RPMI8226 (cell line): ENCODE data around the gene GRIN3B.
A peak's percentile ranks its signal among the peaks of the same experiment; 100 is the strongest.
"Not testable (repeated sequence)": the region's sequence is repeated elsewhere in the genome, so short reads cannot be mapped to it uniquely, and the experiment has no call there.

Source experiments
- DNase-seq: peaks from one replicate; pipeline ENCODE4 v3.0.0-alpha.2; 2015

The GRIN3B gene

DNA sequence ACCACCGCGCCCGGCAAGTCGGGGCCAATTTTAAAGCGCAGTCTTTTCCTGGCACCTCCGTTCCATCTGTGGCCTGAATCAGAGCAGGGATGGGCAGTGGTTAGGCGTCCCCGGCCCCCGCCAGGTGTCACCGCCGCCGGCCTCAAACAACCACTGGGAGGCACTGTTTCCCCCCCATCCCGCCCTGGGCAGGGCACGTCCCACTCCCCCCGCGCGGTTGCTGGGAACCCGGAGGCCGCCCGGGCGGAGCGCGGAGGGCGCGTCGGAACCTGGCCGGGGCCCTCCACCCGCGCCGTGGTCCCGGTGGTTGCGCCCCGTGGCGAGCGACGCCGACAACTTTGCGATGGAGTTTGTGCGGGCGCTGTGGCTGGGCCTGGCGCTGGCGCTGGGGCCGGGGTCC, at the start of gene GRIN3B:
Gene GRIN3B (plus strand): TSS at position 325 of the 400 bp plus-strand sequence. CDS start 19 bp downstream, at position 344.
- peak; percentile 81 for DNase-seq

- no peak for DNase-seq
These were observed 48.1 kb upstream of the GRIN3B start for GRCh38 chr19:952049-952679.

DNA sequence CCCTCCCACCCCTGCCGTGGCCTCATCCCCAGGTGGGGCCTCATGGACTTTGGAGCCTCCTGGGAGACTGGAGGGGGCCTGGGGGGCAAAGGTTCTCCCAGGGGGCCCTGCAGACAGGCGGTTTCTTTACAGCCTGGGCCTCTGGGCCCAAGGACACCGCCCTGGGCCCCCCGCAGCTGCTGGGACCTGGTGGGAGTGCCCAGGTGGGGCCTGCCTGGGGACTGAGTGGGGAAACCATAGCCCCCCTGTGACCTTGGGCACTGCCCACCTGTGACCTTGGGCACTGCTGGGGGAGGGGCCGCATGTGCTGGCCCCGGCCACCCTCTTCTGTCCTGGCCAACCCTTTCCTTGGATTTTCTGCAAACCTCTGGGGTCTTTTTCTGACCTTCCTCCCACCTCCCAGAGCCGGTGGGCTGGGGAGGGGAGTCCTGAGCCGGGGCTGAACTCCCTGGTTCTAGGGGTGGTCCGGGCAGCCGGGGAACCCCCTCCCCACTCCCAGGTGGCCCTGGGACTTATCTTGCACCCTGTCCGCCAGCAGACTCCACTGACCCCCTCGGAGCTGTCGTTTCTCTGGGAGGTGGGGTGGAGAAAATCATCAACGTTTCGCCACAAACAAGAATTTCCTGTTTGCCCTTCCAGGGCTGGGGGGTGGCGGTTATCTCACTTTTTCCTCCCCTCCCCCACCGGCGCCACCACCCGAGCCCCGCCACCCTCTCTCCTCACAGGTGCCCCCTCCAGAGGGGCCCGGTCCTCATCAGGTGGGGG, 47.4 kb upstream of the GRIN3B start:
- no peak for DNase-seq

DNA sequence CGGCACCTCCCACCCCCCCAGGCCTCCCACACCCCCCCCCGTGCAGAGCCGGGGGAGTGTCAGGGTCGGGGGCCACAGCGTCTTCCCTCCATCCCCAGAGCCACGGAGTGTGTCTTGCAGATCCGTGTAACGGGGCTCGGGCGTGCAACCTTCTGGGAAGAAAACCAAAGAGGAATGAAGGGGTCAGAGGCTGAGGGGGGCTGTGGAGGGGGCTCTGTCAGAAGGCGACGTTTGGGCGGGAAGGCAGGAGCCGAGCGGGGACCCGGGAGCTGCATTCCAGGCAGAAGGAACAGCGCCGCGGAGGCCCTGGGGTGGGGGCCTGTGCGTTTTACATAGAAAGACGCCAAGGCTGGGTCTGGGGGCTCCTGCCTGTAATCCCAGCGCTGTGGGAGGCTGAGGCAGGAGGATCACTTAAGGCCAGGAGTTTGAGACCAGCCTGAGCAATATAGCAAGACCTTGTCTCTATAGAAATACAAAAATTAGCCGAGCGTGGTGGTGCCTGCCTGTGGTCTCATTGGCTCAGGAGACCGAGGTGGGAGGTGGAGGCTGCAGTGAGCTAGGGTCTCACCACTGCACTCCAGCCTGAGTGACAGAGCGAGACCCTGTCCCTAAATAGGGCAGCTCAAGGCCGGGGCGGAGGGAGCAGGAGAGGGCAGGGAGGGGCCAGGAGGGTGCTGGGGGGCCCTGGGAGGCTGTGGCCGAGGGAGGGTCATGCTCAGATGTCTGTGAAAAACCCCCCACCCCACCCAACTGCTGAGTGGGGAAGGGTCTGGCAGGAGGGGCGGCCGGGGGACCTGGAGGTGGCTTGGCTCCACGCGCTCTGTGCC, 46.6 kb upstream of the GRIN3B start:
- no peak for DNase-seq

GRCh38 chr19:954272-954671, 45.9 kb upstream of the GRIN3B start:
- DNase-seq, result no peak

DNA sequence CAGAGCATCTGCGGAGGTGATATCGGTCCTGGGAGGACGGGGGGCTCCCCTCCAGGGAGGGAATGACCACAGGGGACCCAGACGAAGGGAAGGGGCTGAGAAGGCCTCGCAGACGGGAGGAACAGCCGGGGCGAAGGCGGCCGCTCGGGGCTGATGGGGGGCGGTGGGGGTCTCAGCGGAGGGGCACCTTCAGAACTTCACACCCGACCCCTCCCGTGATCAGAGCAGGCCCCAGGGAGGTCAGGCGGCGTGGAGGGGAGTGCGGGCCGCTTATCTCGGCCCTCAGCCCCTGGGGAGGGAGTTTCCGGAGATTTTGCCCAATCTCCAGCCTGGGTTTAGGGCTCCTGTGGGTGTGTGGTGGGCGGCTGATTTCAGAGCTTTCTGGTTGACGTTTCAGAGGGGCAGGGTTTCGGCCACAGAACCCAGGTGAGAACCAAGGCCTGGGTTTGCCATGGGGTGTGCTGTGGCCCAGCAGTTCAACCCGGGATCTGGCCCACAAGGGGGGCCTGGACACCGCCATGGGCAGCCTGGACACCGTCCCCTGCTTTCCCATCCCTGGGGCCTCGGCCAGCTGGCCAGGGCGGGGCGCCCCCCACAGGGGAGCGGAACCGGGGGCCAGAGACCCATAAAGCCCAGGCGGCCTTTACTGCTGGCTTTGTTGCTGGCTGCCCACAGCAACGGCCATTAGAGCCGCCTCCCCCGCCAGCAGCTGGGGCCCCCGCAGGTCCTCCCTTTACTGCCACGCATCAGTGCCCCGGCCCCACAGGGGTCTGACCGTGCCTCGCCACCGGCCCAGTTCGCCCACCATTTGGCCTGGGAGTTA, 45.3 kb upstream of the GRIN3B start:
- no peak for DNase-seq

DNA sequence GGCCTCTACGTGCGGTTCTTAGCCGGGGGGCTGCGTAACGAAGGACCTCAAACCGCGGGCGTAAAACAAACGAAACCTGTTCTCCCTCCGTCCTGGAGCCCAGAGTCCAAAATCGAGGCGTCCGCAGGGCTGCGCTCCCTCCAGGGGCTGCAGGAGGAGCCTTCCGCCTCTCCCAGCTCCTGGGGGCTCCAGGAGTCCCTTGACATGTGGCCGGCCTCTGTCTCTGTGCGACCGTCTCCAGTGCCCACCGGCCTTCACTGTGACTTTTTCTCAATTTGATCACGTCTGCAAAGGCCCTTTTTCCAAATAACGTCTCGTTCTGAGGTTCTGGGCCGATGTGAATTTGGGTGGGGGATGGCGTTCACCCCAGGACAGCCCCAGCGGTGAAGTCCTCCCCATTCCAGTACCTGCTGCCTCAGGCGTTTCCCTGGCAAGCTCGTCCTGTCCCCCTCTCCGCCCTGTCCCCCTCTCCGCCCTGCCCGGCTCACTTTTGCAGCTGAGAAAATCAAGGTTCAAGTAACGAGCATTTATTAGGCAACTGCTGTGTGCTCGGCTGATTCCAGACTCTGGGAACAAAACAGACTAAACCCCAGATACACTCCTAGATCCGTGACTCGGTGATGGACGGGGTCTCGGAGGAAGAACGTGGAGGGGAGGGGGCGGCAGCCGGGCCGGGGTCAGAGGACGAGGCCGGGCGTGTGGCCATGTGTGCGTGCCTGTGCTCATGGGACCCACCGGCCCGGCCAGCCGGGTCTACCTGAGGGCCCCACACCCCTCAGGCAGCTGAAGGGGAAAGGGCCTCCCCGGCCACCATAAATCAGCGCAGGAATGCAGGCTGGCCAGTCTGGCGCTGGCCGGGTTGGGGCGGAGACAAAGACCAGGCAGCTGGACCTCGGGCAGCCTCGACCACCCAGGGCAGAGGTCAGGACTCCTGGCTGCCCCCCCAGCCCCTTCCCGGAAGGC, 44.1 kb upstream of the GRIN3B start:
- DNase-seq, result no peak

DNA sequence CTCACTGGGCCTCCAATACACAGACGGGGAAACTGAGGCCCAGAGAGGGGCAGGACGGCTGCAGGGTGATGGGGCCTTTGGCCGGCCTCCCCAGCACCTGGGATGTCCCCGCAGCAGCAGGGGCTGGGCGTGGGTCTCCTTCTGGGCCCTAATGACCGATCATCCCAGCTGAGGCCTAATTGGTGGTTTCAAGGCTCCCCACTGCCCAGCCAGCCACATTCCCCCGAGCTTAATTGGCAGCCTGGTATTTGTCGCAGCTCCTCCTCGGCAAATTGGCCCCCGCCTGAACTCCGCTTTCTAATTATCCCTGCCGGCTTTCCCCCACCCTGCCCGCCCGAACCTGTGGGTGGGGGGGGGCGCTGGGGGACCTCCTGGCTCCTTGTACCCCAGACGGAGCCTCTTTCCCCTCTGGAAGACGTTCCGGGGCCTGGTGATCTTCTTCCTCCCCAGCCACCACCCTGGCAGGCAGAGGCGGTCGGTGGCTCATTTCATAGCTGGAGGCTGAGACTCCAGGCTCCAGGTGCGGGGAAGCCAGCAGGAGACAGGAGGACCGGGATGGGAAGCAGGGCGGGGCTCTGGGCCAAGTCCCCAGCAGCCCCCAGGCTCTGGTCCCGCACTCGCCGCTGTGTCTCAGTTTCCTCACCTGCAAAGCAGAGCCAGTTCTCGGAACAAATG, 43.3 kb upstream of the GRIN3B start:
- no peak for DNase-seq

- DNase-seq, result not testable (repeated sequence)
These were observed 42.6 kb upstream of the GRIN3B start for GRCh38 chr19:957578-957977.

- DNase-seq, result no peak
These were observed 41.0 kb upstream of the GRIN3B start for GRCh38 chr19:958967-959855.

DNA sequence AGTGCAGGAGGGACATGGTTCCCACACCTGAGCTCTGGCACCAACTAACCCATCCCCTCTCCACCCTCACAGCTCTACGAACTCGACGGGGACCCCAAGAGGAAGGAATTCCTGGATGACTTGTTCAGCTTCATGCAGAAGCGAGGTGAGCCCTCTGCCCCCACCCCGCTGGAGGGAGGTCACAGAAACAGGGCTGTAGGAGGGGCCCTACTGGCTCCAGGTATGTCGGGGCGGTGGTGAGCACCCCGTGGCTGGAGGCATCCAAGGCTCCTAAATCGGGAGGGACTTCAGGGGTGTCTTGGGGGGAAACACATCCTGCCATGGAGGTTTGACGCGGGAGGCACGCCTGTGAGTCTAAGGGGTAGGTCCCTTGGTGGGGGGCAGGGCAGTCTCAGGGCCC, 40.2 kb upstream of the GRIN3B start:
- no peak for DNase-seq

DNA sequence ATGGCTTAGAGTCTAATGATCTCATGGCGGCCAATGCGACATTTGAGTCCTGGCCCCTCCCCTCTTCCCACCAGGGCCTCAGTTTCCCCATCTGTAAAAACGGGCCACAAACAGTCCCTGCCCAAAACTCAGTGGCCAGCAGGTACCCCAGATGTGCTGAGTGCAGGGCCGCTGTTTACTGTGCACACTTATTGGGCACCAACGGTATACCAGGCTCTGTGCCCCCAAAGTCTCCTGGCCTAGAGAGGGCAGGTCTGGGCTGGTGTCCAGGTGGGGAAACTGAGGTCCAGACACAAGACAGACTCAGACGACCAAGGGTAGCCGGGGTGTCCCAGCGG, 39.6 kb upstream of the GRIN3B start:
- no peak for DNase-seq

GRCh38 chr19:961866-962620, 38.2 kb upstream of the GRIN3B start:
- no peak for DNase-seq

- no peak for DNase-seq
These were observed 37.4 kb upstream of the GRIN3B start for GRCh38 chr19:962683-963400.

DNA sequence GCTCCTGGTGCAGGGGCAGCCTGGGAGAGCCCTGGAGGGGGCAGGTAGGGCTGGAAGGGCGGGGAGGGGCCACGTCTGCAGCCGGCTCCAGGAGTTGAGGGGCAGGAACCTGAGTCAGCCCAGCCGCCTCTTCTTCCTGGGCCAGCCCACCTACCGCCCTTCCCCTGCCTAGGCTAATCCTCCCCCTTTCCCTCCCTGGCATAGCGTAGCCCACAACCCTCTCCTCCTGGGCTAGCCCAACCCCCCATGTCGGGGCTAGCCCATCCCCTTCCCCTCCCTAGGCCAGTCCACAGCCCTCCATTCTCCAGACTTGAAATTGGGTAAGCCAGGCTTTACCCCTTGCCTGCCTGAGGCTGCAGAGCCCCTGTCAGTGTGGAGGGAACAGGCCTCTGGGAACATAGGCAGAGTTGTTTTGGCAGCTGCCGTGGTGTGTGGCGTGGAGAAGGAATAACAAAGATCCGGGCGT, 36.7 kb upstream of the GRIN3B start:
- DNase-seq, result no peak

- no peak for DNase-seq
These were observed 36.1 kb upstream of the GRIN3B start for GRCh38 chr19:964116-964520.

- DNase-seq, result no peak
These were observed 35.2 kb upstream of the GRIN3B start for GRCh38 chr19:964761-965694.
